Fibroblast of upper back skin (primary cell): ENCODE measurements around the gene MMP14.
"Not testable (repeated sequence)": the region's sequence is repeated elsewhere in the genome, so short reads cannot be mapped to it uniquely, and the experiment has no call there.

Experiments
- DNase-seq: peaks from one replicate; pipeline ENCODE4 v3.0.0-alpha.2; 2013

The MMP14 gene

DNA sequence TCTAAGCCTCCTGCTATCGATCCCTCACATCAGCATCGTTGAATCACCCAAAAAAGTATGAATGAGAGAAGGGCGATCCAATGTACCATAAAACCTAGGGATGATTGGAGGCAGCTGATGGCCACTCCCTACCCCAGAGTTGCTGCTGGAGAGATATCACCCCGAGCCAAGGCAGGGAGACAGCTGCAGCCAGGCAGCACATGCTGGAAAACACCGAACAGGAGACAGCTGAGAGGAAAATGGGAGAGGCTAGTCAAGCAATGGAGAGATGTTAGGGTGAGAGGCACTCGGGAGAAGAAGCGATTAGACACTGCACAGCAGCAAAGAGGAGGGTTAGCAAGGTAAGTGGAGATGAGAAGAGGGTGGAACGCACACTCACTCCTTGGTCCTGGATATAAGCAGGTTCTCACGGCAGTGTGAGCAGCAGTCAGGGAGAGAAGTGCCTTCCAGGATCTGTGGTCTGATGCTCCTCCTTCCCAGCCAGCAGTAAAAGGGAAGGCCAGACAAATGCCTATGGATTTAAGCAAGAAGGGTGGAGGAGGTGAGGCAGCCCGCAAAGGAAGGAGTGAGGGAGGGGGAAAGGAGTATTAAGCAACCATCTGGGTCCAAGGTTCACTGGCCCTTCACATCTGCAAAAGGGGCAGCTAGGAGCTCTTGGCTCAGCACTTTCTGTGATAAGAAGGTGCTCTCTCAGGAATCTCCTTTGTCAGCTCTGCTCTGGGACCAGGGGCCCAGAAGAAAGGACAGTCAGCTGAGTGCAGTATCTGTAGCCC is 21.3 kb upstream of the MMP14 start, which contains the start of gene SLC7A7:
Gene SLC7A7, minus strand, starts transcription at position 495 of the 773 bp plus-strand sequence. CDS start 2,037 bp downstream, outside the sequence.
- DNase-seq, result peak; percentile 48

DNA sequence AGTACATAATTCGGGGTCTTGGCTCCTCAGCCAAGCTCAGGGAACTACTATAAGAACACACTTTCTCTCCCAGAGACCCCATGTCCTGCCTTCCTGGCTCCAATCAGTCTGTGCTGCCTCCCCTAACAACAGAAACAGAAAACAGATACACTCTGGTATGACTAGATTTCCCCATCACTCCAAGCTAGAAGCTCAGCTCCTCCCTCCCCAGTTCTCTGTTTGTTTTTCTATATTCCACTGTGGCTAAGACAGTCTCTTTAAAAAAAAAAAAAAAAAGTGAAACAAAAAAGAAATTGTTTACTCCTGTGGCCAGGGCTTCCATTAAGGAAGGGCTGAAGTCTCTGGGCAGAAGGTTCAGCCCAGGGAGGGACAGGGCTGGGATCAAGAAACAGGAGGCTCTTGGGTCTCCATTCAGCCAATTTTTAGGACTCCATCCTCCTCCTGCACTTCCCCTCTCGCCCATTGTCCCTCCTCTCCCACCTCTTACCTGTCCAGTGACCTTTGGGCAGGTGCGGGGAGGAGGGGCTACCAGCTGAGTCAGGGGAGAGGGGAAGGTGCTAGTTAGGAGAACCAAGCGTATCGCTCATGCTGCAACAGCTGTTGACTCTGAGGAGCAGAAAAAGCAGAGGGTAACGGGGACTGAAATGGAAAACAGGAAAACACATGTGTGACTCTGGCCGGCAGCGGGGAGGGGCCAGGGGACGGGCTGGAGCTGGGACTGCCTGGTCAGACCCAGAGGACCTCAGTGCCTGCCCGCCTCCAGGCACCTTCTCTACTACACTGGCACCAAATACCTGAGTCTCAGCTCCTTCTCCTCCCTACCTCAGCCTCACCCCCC is 17.0 kb upstream of the MMP14 start:
- no peak for DNase-seq

DNA sequence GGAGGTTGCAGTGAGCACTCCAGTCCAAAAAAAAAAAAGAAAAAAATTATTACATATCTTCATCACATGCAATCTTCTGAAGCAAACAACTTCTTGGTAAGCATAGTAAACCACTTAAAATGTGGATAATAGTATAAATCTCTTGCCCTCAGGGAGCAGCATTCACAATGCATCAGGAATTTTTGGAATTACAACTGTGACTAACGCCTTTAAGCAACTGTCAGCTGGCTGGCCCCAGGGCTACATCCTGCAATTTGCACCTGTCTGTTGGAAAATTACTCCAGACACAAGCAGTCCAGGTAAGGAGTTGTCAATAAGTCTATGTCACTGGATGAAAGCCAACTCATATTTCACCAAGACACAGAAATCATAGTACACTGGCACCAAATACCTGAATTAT is 15.7 kb upstream of the MMP14 start:
- DNase-seq, result peak; percentile 45

DNA sequence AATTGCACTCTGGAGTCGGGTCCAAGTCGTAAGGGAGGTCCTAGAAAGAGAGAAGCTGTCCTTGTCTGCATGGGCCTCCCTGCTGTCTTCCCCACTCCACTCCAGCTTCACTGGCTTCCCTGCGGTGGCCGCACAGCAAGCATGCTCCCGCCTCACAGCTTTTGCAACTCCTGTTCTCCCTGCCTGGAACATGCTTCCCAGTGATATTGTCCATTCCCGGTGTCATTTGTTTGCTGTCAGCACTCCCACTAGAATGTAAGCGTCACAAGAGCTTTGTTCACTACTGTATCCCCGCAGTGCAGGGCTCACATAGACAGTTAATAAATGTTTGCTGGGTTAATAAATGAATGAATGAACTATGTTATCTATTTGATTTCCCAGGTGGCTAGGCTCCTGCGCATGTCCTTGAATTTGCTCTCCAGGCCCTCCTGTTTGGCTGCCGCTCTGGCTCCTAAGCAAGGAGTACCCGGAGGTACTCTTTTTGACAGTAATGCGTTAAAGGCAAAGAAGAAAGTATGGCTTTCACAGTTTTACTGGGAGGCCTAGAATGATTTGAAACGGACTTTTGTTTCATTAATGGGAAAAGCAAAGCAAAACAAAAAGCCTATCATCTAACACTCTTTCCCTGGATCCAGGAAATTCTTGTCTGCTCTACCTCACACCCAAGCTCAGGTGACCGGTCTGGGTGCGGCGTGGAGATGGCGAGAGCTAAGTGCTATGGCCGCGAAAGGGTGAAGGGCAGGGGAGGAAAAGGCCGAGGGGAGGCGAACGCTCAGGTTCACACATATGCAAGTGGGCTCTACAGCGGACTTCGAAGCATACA is 15.0 kb upstream of the MMP14 start:
- DNase-seq, result no peak

DNA sequence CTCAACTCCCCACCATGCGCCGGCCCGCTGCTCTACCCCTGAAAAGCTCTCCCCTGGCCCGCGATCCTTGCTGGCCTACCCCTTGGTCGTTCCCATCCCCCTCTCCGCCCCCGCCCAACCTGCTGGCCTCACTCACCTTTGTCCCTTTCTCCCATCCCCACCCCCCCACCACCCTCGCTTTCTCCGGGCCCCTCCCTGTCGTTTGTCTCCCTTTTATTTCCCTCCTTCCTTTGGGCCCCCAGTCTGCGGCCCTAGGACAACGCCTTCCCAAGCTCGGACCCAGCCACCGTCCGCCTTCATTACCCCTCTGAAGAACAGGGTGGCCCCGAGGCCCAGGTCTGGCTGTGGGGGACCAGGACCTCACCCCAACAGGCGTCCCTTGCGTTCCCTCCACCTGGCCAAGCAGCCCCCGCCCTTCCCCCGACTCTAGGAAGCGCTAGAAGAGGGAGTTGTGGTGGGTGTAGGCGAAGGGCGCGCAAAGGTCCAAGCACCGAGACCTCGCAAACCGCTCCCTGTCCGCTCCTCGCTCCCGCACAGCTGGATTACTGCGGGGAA is 14.3 kb upstream of the MMP14 start:
- no peak for DNase-seq

DNA sequence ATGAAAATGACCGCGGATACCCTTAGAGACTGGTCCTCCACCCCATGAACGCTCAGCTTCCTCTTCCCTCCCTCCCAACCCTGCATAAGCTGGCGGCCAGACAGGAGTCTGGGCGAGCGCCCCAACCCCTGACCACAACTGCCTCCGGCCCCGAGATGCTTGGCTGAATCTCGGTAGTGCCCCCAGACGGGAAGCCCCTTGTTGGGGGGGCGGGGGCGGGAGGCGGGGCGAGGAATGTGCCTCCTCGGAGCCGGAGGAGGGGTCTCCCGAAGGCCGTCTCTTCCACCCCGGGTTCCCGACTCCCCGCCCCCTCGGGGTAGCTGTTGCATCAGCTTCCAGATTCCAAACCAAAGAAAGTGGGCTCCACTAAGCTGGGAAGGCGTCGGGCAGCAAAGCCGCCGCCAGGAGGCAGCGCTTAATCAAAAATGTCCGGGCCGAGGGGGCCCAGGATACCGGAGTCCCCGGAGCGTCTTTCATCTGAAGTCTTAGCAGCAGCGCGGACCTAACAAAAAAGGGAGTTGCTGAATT is 13.8 kb upstream of the MMP14 start:
- peak; percentile 96 for DNase-seq

DNA sequence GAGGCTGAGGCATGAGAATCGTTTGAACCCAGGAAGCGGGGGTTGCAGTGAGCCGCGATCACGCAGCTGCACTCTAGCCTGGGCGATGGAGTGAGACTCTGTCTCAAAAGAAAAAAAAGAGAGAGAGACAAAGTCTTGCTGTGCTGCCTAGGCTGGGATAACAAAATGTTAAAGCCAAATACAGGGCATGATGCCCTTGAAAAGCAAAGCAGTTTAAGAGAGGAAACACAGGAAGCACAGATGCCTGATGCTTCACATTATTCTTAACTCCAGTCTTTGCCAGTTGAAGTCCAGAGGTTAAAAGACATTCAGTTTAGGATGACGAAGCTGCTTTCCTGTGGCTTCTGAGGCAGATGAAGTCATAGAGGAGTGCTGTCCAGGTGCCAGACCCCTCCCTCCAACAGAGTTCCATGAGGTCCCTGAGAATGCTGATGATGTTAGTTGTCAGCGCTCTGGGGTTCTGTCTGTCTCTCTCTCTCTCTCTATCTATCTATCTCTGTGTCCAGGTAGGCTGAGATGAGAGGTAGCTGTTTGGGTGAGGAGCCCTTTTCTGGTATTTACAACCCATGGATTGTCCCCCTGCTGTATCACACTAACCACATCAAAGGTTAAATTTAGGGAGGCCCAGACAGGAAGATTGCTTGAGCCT is 11.6 kb upstream of the MMP14 start:
- peak; percentile 97 for DNase-seq

DNA sequence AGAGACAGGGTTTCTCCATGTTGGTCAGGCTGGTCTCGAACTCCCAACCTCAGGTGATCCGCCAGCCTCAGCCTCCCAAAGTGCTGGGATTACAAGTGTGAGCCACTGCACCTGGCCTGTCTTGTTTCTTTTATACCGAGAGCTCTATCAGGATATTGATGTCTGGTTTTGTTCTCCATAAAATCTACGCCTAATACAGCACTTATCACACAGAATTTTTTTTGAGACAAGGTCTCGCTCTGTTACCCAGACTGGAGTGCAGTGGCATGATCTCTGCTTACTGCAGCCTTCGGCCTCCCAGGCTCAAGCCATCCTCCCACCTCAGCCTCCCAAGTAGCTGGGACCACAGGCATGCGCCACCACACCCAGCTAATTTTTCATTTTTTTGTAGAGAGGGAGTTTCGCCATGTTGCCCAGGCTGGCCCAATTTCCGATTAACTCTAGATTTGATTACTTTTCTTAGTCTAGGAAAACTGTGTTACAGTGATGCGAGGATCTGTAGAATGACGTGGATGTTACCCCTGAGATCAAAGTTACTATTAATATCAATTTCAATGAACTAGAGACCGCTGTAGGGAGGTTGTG is 7.2 kb upstream of the MMP14 start:
- not testable (repeated sequence) for DNase-seq

DNA sequence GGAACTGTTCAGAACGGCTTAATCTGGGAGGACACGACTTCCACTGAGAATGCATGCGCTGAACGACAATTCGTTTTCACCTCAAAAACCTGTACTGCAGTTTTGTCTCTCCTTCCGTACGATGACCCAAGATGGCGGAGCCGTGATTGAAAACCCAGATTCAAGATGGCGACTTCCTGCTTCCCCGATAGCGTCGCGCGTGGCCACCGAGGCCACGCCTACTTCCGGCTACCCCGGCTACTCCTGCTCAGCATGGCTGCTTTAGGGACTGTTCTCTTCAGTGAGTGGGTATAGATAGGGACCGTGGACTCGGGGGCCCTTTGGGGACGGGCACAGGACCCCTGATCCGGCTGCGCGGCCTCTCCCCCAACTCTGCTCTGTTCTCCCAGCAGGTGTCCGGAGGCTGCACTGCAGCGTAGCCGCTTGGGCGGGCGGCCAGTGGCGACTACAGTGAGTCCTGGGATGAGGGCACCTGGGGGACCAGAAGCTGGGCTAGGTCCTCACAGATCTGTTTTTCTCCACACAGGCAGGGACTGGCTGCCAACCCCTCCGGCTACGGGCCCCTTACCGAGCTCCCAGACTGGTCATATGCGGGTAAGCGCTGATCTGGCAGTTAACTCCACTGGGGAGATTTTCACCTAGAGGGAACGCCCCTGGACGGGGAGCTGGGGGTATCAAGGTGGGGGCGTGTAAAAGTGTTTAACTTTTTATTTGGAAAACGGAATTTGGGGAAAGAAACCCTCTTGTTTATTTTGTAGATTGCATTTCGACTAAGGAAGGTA is 6.5 kb upstream of the MMP14 start, which contains the start of gene MRPL52:
Gene MRPL52, plus strand, starts transcription at position 227 of the 782 bp plus-strand sequence. Its CDS starts 26 bp downstream, at position 253.
- peak; percentile 88 for DNase-seq

DNA sequence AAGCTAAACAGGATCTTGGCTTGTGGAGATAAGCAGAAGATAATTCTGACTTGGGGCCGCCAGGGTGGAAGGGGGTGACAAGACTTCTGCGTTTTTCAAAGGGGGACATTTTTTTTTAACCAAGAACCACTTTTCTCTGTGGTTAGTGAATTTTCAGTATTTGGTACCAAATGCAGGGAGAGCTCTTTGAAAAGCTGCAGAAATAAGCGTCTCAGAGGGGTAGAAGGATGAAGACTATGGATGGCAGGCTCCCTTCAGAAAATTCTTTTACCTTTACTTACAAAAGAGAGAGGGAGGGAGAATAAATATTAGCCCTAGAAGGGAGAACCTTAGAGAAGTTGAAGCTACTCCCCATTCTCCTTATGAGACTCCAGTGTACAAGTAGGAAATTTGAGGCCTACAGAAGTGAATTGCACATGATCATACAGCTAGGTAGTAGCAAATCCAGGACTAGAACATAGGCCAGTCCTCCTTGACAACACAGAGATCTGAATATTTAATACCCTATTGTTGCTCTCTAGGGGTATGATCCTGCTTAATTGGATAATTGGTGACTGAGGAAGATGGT is 5.9 kb upstream of the MMP14 start:
- no peak for DNase-seq

DNA sequence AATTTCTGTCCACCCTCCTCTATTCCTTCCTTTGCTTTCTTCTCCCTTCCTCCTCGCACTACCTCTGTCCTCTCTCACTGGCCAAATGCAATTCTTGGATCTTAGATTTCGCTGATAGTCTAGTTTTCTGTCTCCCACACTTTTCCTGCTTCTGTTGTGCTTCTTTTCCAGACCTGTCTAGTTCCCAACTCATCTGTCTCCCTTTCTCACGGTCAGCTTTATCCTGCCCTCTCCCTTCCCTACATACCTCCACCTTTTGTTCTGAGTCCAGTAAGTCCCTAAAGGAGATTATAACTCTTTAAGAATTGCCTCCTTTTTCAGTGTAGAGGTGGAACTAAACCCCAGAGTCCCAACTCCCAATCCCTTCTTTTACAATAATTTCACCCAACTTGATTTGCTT is 880 bp upstream of the MMP14 start:
- DNase-seq, result no peak

DNA sequence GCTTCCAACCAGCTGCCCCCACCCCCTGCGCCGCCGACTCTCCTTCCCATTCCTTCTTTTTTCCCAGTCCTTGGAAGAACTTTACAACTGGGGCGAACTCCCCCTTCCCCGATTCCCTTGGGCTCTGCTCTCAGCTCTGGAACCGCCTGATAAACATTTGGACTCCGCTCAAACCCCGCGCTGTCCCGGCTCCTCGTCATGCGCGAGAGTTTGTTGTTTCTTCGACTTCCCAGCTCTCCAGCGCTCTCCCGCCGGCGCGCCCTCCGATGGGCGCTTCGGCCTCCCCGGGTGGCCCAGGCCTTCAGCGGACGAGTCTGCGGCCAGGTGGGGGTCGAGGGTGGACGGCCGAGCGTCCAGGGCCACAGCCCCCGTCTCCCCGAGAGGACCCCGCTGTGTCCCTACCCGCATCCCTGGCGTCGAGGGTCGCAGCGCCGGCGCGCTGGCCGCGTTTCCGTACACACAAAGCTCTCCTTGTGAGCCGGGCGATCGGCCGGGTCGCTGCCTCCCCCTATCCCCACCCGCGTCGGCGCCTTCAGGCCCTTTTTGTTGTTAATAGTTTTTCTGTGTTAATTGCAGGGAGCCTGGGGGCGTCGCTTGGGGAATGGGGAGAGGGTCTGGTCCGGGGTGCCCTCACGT is 847 bp downstream of the MMP14 start:
- DNase-seq, result peak; percentile 56

DNA sequence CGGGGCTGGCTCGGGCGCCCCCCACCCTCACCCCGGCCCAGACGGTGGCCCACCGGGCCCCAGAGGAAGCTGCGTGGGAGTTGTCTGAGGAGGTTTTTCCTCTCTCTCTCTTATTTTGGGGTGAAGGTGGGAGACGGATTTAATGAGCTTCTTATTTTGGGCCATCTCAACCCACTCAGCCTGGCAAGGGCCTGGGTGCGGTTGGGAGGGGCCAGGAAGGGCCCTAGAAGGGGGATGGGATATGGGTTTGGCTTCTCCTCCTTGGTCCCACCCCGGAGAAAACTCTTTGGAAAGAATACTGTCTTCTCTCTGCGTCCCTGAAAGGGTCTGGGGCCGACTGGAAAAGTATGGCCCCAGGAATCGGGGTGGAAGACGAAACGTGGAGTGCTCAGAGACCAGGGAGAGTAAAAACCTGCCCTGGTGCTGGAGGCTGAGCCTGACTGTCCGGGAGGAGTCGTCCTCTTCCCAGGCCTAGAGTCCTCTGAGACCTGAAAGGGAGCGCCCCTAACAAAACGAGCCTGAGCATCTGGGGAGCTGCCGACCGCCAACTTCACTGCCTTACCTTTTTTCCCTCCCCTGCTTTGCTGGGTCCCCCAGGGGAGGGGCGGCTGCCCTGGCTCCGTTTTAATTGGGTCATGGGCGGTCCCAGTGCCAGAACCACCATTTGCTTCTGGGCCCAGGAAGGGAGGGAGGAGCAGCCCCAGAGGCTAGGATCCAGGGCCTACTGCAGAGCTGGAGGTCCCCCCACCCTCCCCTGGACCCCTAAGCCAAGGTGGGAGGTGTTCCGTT is 1.6 kb downstream of the MMP14 start:
- peak; percentile 56 for DNase-seq

DNA sequence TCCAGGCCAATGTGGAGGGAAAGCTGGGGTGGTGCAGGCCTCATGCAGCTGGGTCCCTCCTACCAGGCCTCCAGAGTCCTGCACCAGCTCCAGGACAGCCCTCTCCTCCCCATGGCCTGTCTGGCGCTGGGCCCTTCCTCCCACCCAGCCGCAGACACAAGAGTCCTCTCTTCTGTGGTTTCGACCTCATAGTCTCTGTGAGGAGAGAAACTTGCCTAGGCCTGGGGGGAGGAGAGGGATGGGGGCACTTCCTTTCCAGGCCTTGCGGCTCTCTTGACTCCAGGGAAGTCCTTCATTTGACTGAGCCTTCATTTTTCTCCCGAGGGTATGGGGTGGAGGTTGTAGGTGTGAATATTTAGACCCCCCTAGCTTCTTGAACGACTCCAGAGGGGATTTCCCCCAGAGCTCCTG is 2.3 kb downstream of the MMP14 start:
- DNase-seq, result peak; percentile 88

DNA sequence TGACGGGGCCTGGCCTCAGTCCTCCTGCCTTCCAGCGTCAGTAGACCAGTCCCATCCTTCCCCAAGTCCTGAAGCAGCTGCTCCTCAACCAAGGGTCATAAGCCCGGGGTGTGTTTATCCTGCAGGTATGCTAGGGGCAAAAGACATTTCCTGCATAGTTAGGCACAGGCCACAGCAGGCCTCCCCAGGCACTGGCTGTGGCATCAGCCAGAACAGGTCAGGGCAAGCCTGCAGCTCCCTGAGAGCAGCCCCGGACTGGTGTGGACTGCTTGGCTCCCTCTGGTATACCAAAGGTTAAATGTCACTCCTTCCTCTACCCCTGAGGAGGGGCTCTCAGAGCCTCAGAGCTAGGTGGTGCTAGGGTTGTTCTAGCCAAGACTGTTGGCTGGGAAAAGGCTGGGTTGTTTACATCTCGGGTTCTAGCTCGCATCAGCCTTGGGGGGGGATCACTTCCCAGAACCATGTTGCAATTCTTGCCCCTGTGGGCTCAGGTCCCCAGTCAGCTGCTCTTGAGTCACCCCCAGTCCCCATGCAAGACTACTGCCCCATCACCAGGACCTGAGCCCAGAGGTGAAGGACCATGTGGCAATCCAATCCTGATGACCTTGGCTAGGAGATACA is 2.9 kb downstream of the MMP14 start:
- DNase-seq, result no peak

DNA sequence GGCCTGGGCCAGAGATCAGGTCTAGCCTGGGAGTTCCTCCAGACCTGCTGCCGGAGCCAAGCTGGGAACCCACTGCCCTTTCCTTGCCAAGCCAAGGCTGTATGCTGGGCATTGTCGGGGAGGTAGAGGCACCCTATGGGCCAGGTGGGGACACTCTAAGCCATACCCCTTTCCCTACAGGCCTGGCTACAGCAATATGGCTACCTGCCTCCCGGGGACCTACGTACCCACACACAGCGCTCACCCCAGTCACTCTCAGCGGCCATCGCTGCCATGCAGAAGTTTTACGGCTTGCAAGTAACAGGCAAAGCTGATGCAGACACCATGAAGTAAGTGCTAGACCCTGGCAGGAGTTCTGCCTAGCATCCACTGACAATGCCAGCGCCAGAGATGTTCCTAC is 4.9 kb downstream of the MMP14 start:
- no peak for DNase-seq

DNA sequence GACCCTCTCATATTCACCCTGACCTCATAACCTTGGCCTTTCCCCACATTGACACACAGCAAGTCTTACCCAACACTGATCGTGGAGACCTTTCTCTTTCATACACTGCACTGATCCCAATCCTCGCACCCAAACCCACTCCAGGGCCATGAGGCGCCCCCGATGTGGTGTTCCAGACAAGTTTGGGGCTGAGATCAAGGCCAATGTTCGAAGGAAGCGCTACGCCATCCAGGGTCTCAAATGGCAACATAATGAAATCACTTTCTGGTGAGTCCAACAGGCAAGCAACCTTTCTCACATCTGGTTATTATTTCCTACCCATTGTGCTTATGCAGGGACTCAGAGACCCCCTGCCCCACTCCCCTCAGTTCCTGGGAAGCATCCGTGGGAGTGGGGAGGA is 5.4 kb downstream of the MMP14 start:
- no peak for DNase-seq
